Activated effector memory CD4-positive, alpha-beta T cell treated with anti-CD3 and anti-CD28 coated beads, Interleukin-2, amount 50 U/mL, for 16 hours (primary cell): ENCODE measurements around the gene NLGN1.
"Not testable (repeated sequence)": the region's sequence is repeated elsewhere in the genome, so short reads cannot be mapped to it uniquely, and the experiment has no call there.

ENCODE experiments used
- DNase-seq: peaks from one replicate; pipeline ENCODE4 v3.0.0-alpha.2; 2020

Gene NLGN1

GRCh38 chr3:173397161-173398110, at the start of gene NLGN1:
NLGN1 (plus strand) TSS chr3:173397744.
- DNase-seq, result no peak

- no peak for DNase-seq
Observed at GRCh38 chr3:173351886-173352285, 45.7 kb upstream of the NLGN1 start.

DNA sequence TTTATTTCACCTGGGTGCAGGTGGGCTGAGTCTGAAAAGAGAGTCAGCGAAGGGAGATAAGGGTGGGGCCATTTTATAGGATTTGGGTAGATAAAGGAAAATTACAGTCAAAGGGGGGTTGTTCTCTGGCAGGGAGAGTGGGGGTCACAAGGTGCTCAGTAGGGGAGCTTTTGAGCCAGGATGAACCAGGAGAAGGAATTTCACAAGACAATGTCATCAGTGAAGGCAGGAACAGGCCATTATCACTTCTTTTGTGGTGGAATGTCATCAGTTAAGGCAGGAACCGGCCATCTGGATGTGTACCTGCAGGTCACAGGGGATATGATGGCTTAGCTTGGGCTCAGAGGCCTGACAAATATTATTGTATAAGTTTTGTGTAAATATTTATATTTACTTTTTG, 44.4 kb upstream of the NLGN1 start:
- DNase-seq, result not testable (repeated sequence)

- no peak for DNase-seq
Observed at GRCh38 chr3:173354124-173354523, 43.4 kb upstream of the NLGN1 start.

- DNase-seq, result no peak
Observed at GRCh38 chr3:173371848-173372487, 25.6 kb upstream of the NLGN1 start.

- DNase-seq, result no peak
Observed at GRCh38 chr3:173380681-173381080, 16.9 kb upstream of the NLGN1 start.

- DNase-seq, result not testable (repeated sequence)
Observed at GRCh38 chr3:173381936-173382335, 15.6 kb upstream of the NLGN1 start.

GRCh38 chr3:173395073-173395411, 2.5 kb upstream of the NLGN1 start:
- DNase-seq, result no peak

- DNase-seq, result peak; percentile 67
Observed at GRCh38 chr3:173395412-173396181, 1.9 kb upstream of the NLGN1 start.

GRCh38 chr3:173396191-173397041, 1.1 kb upstream of the NLGN1 start:
- no peak for DNase-seq

DNA sequence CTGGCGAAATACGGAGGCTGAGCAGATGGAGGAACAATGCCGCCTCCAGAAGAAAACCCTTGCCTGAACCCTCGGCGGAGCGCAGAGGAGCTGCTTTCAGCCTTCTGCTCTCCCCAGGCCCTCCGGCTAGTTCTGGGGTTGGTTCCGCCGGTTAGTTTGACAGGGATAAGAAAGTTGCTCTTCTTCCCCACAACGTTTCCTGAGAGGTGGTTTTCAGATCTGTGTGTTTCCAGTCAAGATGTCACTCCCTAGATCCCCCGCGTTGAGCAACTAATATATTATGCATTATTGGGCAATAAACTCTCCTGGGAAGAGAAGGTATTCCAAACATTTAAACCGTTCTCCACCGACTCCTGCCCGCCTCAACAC, 551 bp downstream of the NLGN1 start:
- DNase-seq, result no peak

- no peak for DNase-seq
Observed at GRCh38 chr3:173399044-173399443, 1.5 kb downstream of the NLGN1 start.

GRCh38 chr3:173401369-173401768, 3.8 kb downstream of the NLGN1 start:
- DNase-seq, result no peak

DNA sequence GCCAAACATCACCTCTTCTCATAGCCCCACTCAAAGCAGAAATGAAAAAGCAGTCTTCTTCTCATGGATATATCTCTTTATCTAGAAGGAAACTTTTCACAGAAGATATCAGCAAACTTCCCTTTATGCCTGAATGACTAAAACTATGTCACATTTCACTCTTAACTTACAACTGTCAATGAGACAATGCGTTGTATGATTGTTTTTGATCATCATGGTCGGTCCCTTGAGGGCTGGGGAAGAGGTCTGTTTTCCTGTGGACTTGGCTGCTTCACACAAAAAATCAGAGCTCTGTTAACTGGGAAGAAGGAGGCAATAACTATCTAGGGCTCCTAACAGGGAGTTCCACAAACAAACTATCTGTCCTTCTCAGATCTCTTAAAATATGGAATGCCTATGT, 5.1 kb downstream of the NLGN1 start:
- no peak for DNase-seq

- DNase-seq, result no peak
Observed at GRCh38 chr3:173403376-173403775, 5.8 kb downstream of the NLGN1 start.

DNA sequence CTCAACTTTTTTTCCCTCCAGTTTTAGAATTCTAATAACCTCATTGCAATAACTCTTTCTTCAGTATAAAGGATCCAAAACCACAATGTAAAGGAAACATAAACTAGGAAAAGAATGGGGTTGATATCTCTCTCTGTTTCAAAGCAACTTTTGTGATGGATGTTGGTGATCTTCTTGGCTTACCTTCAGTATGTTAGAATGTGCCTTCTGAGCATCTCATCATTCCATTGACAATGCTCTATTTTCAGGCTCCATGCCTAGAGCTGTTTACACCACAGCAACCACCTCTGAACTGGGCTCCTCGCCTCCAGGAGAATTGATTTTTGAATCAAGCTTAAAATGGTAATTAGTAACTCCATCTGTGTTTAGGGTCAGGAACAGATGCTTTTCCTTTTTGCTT, 6.6 kb downstream of the NLGN1 start:
- DNase-seq, result no peak

GRCh38 chr3:173410436-173410835, 12.9 kb downstream of the NLGN1 start:
- DNase-seq, result no peak

GRCh38 chr3:173410849-173411248, 13.3 kb downstream of the NLGN1 start:
- no peak for DNase-seq

DNA sequence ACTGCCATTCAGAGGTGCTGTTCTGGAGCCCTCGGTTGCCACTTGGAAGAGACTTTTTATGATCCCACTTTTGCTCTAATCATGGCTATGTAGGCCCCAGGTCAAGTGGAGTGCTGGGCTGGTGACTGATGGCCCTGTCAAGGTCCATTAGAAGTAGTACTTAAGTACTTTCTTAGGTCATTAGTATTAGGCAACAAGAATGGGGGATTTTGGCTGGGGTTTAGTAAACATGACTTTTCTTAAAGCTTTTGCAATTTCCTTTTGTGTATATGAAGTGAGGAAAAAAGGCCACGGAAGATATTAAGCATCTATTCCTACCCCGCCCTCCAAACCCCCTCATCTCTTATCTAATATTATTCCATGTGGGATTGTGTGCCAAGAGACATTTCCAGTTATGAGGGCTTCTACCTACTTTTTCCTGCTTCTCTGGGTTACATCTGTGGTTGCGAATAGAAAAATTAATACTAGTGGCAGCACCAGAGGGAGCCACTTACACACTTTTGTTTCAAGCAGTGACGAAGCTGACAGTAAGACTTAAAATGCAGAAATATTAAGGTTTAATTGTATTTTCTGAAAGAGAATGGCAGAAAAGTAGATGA, 13.9 kb downstream of the NLGN1 start:
- no peak for DNase-seq

- no peak for DNase-seq
Observed at GRCh38 chr3:173416070-173416469, 18.5 kb downstream of the NLGN1 start.

- no peak for DNase-seq
Observed at GRCh38 chr3:173429076-173429475, 31.5 kb downstream of the NLGN1 start.

GRCh38 chr3:173429527-173429926, 32.0 kb downstream of the NLGN1 start:
- DNase-seq, result no peak
